ENCODE measurements around the gene TREML1.

The TREML1 gene

DNA sequence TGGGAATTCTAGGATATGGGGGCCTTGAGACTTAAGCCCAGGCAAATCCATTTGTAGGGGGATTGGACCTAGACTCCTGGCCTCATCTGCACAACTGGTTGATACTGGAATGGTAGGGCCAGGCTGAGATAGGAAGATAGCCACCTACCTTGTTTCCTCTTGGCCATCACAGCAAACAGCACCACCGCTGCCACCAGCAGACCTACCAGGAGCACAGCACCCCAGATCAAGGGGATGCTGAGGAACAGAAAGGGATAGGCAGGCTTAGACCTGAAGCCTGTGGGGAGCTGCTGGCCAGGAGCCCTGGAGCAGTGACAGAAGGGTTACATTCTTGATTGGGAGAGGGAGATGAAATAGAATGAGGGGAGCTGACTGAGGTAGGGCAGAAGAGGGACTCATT lies 3.5 kb downstream of the TREML1 start:
- H3K4me1 Mint-ChIP-seq = no peaks in the 10 kb centered on the region
- H3K36me3 Mint-ChIP-seq (ENCODE audit: low read depth) = peaks cover 4% of the 10 kb centered on the region
- H3K27ac Mint-ChIP-seq = no peak overlapping the region
- H3K27me3 Mint-ChIP-seq (ENCODE audit: low read depth) = peaks cover 17% of the 10 kb centered on the region
- TF ChIP-seq, protein P1, sequence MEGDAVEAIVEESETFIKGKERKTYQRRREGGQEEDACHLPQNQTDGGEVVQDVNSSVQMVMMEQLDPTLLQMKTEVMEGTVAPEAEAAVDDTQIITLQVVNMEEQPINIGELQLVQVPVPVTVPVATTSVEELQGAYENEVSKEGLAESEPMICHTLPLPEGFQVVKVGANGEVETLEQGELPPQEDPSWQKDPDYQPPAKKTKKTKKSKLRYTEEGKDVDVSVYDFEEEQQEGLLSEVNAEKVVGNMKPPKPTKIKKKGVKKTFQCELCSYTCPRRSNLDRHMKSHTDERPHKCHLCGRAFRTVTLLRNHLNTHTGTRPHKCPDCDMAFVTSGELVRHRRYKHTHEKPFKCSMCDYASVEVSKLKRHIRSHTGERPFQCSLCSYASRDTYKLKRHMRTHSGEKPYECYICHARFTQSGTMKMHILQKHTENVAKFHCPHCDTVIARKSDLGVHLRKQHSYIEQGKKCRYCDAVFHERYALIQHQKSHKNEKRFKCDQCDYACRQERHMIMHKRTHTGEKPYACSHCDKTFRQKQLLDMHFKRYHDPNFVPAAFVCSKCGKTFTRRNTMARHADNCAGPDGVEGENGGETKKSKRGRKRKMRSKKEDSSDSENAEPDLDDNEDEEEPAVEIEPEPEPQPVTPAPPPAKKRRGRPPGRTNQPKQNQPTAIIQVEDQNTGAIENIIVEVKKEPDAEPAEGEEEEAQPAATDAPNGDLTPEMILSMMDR (IDR thresholded peaks at IDR 0.05; ENCODE audit: unreplicated experiment in 3 of 3) = no peak
- H3K4me3 Mint-ChIP-seq = no peak overlapping the region
- H3K9me3 Mint-ChIP-seq = no peaks in the 10 kb centered on the region

DNA sequence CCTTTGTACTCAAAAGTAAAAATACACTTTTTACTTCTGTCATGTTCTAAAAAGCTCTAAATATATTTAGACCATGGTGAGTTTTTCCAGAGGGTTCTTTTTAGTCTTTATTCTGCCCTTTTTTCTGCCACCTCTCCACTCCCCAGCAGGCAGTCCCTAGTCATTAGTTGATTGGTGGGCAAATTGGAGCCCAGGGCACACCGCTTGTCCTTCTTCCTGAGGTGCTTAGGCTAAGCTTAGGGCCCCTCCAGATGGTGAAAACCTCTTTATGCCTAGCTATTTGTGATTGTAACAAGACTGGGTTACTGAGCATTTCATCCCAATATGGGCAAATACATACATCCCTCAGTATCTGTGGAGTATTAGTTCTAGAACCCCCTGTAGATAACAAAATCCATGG lies 6.2 kb downstream of the TREML1 start:
- Mint-ChIP-seq H3K9me3 (peaks cover 7% of the 10 kb centered on the region), H3K4me1 (no peaks in the 10 kb centered on the region), H3K36me3 (ENCODE audit: low read depth) (peaks cover 4% of the 10 kb centered on the region), H3K27me3 (ENCODE audit: low read depth) (peaks cover 10% of the 10 kb centered on the region), H3K4me3 (no peak overlapping the region), H3K27ac (no peak overlapping the region)
- TF ChIP-seq, protein P1 (IDR thresholded peaks at IDR 0.05; ENCODE audit: unreplicated experiment in 3 of 3) = no peak

DNA sequence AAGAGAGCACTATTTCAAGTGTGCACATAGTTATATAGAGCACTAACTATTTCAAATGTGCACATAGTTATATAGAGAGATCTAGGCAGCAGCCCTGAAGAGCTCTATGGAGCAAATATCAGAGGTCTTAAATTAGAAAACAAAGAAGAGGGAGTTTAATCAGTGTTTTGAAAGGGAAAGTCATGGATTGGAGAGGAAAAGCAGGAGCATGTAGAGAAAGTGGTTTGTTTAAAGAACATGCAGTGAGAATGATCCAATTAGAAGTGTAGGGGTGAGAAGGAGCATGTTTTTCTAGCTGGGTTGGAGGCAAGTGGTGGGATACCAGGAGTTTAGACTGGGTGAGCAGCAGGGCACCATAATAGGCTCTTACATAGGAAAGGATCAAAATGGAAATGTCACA lies 17.2 kb downstream of the TREML1 start:
- TF ChIP-seq, protein P1 (IDR thresholded peaks at IDR 0.05; ENCODE audit: unreplicated experiment in 3 of 3) = no peak
- Mint-ChIP-seq H3K27me3 (ENCODE audit: low read depth) (no peaks in the 10 kb centered on the region), H3K9me3 (no peaks in the 10 kb centered on the region), H3K4me3 (no peak overlapping the region), H3K36me3 (ENCODE audit: low read depth) (peaks cover 4% of the 10 kb centered on the region), H3K27ac (no peak overlapping the region), H3K4me1 (no peaks in the 10 kb centered on the region)

DNA sequence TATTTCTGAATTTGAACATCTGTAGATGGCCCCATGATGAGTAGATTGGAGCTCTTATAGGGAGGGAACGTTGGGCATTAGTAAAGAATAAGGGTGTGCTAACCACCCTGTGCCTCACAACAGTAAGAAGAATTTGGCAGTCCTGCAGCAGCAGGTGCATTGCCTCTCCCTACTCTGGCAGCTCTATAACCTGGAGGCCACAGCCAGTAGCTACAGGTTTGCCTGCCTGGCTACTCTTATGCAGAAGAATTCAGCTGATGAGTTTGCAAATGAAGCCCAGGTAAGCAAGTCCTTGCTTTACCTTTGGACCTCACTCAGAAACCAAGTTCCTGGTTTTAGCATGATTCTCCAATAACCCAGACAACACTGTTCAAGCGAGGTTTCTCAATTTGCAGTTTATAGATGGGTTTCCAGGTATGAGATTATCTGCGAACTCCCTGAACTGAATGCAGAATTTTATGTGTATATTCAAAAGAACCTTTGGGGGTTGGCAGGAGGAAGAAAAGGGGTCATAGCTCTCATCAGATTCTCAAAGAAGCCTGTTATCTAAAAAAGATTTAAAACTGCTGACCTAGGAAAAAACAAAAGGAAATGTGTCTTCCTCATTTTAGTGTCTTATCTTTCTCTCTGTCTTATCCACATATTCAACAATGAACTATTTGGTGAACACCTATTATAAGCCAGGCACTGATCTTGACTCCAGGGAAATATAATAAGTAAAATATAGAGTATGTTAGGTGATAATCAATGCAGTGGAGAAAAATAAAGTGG lies 18.9 kb downstream of the TREML1 start:
- H3K4me3 Mint-ChIP-seq = no peak overlapping the region
- no peak overlapping the region for H3K27ac Mint-ChIP-seq
- H3K27me3 Mint-ChIP-seq (ENCODE audit: low read depth) = no peaks in the 10 kb centered on the region
- no peaks in the 10 kb centered on the region for H3K4me1 Mint-ChIP-seq
- H3K36me3 Mint-ChIP-seq (ENCODE audit: low read depth) = peaks cover 4% of the 10 kb centered on the region
- TF ChIP-seq, protein P1 (IDR thresholded peaks at IDR 0.05; ENCODE audit: unreplicated experiment in 3 of 3) = no peak
- no peaks in the 10 kb centered on the region for H3K9me3 Mint-ChIP-seq

DNA sequence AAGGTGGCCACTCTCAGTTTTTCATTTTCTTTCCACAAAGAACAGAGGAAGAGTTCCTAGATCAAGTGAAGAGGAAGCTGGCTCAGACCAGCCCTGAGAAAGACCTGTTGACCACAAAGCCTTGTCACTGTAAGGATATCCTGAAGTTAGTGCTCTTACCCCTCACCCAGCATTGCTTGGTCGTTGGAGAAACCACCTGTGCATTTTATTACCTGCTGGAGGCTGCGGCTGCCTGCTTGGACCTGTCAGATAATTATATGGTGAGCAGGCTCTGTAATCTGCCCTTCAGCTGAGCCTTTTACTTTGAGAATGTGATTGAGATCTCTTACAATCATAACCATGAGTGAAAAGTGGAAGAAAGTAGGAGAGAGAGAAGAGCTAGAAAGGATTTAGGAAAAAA lies 21.9 kb downstream of the TREML1 start:
- no peak overlapping the region for H3K27ac Mint-ChIP-seq
- H3K36me3 Mint-ChIP-seq (ENCODE audit: low read depth) = peaks cover 9% of the 10 kb centered on the region
- H3K4me1 Mint-ChIP-seq = no peaks in the 10 kb centered on the region
- no peaks in the 10 kb centered on the region for H3K27me3 Mint-ChIP-seq (ENCODE audit: low read depth)
- H3K9me3 Mint-ChIP-seq = peaks cover 3% of the 10 kb centered on the region
- no peak overlapping the region for H3K4me3 Mint-ChIP-seq
- TF ChIP-seq, protein P1 (IDR thresholded peaks at IDR 0.05; ENCODE audit: unreplicated experiment in 3 of 3) = no peak

DNA sequence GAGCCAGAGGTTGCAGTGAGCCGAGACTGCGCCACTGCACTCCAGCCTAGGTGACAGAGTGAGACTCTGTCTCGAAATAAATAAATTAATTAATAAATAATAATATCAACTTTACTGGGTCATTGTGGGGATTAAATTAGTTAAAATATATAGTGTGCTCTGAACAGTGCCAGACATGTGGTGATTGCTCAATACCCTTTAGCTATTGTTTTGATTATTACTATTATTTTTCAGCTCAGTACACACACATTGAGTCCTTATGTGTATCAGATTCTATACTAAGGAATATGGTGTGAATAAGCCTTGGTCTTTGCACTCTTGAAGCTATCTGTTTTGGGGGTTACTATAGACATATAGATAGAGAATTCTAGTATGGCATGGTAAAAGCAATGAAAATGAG lies 28.9 kb downstream of the TREML1 start:
- TF ChIP-seq, protein P1 (IDR thresholded peaks at IDR 0.05; ENCODE audit: unreplicated experiment in 3 of 3) = no peak
- Mint-ChIP-seq H3K27ac (no peak overlapping the region), H3K36me3 (ENCODE audit: low read depth) (peaks cover 21% of the 10 kb centered on the region), H3K9me3 (peaks cover 3% of the 10 kb centered on the region), H3K4me3 (no peak overlapping the region), H3K27me3 (ENCODE audit: low read depth) (no peaks in the 10 kb centered on the region), H3K4me1 (no peaks in the 10 kb centered on the region)
